SK-N-SH treated with all-trans-retinoic acid at 6 μM for 48 hours (cell line): ENCODE data around the gene KAT6B.

Source experiments
- ATAC-seq: fragments of 200-7000 bp; cut with Tn5 transposase; 3 replicates; pipeline ENCODE4 v1.9.1; 2020; ENCODE audit warnings: mild to moderate bottlenecking, moderate library complexity
- ARNTL ChIP-seq: fragments of 450-650 bp; formaldehyde crosslinking; IDR thresholded peaks from 2 replicates; pipeline ENCODE4 v1.5.0; 2020; ENCODE audit warnings: low read depth, mild to moderate bottlenecking, moderate library complexity, borderline replicate concordance
- BACH2 ChIP-seq: fragments of 250-450 bp; sonication (Bioruptor Pico); IDR thresholded peaks from 2 replicates; pipeline ENCODE4 v1.9.0; 2021; ENCODE audit warnings: mild to moderate bottlenecking, borderline replicate concordance
- CREB5 ChIP-seq: fragments of 250-450 bp; sonication (Bioruptor Pico); IDR thresholded peaks from 2 replicates; pipeline ENCODE4 v1.5.1; 2020; ENCODE audit warnings: low read depth, mild to moderate bottlenecking, moderate library complexity
- CSDC2 ChIP-seq: fragments of 250-450 bp; sonication (Bioruptor Pico); IDR thresholded peaks from 2 replicates; pipeline ENCODE4 v1.5.0; 2020; ENCODE audit warnings: mild to moderate bottlenecking, moderate library complexity
- CSRNP3 ChIP-seq: fragments of 250-450 bp; sonication (Bioruptor Pico); IDR thresholded peaks from 2 replicates; pipeline ENCODE4 v1.5.1; 2021; ENCODE audit warnings: mild to moderate bottlenecking, moderate library complexity
- ESRRG ChIP-seq: fragments of 250-450 bp; sonication (Bioruptor Pico); IDR thresholded peaks from 2 replicates; pipeline ENCODE4 v1.6.1; 2021; ENCODE audit warnings: mild to moderate bottlenecking
- GLIS3 ChIP-seq: fragments of 250-450 bp; sonication (Bioruptor Pico); IDR thresholded peaks from 2 replicates; pipeline ENCODE4 v1.5.0; 2020; ENCODE audit warnings: mild to moderate bottlenecking, moderate library complexity
- ISL1 ChIP-seq: fragments of 250-450 bp; sonication (Bioruptor Pico); IDR thresholded peaks from 2 replicates; pipeline ENCODE4 v2.1.2; 2022; ENCODE audit warnings: mild to moderate bottlenecking, moderate library complexity
- OSR1 ChIP-seq: fragments of 250-450 bp; sonication (Bioruptor Pico); IDR thresholded peaks from 2 replicates; pipeline ENCODE4 v1.8.0; 2022; ENCODE audit warnings: moderate library complexity, mild to moderate bottlenecking, inconsistent platforms
- PATZ1 ChIP-seq: fragments of 250-450 bp; sonication (Bioruptor Pico); IDR thresholded peaks from 2 replicates; pipeline ENCODE4 v1.8.0; 2020; ENCODE audit warnings: mild to moderate bottlenecking, moderate library complexity, borderline replicate concordance
- POU6F1 ChIP-seq: fragments of 250-450 bp; sonication (Bioruptor Pico); IDR thresholded peaks from 2 replicates; pipeline ENCODE4 v1.8.0; 2021; ENCODE audit warnings: low read depth, mild to moderate bottlenecking, moderate library complexity, borderline replicate concordance
- PPARA ChIP-seq: fragments of 250-450 bp; sonication (Bioruptor Pico); IDR thresholded peaks from 2 replicates; pipeline ENCODE4 v1.5.0; 2020; ENCODE audit warnings: mild to moderate bottlenecking, borderline replicate concordance
- SNAI2 ChIP-seq: fragments of 250-450 bp; sonication (Bioruptor Pico); IDR thresholded peaks from 2 replicates; pipeline ENCODE4 v1.5.0; 2020; ENCODE audit warnings: mild to moderate bottlenecking, moderate library complexity
- TCF4 ChIP-seq: fragments of 250-450 bp; sonication (Bioruptor Pico); IDR thresholded peaks from 2 replicates; pipeline ENCODE4 v1.8.0; 2021; ENCODE audit warnings: mild to moderate bottlenecking, moderate library complexity, borderline replicate concordance
- TOX ChIP-seq: fragments of 250-450 bp; sonication (Bioruptor Pico); IDR thresholded peaks from 2 replicates; pipeline ENCODE4 v1.8.0; 2021; ENCODE audit warnings: mild to moderate bottlenecking, moderate library complexity, borderline replicate concordance
- TSHZ2 ChIP-seq: fragments of 250-450 bp; sonication (Bioruptor Pico); IDR thresholded peaks from 2 replicates; pipeline ENCODE4 v1.5.0; 2020; ENCODE audit warnings: mild to moderate bottlenecking, moderate library complexity
- ZC3H10 ChIP-seq: fragments of 250-450 bp; sonication (Bioruptor Pico); IDR thresholded peaks from 2 replicates; pipeline ENCODE4 v1.5.1; 2021; ENCODE audit warnings: mild to moderate bottlenecking, moderate library complexity
- ZFP30 ChIP-seq: fragments of 450-650 bp; formaldehyde crosslinking; IDR thresholded peaks from 2 replicates; pipeline ENCODE4 v1.5.0; 2022; ENCODE audit warnings: mild to moderate bottlenecking, moderate library complexity
- ZNF565 ChIP-seq: fragments of 450-650 bp; formaldehyde crosslinking; conservative IDR thresholded peaks from 2 replicates; pipeline ENCODE4 v1.5.0; 2020; ENCODE audit warnings: low read depth, mild to moderate bottlenecking, moderate library complexity
- ZNF8 ChIP-seq: fragments of 450-650 bp; formaldehyde crosslinking; IDR thresholded peaks from 2 replicates; pipeline ENCODE4 v1.5.0; 2020; ENCODE audit warnings: mild to moderate bottlenecking, moderate library complexity

The KAT6B gene

GRCh38 chr10:74835963-74836362 lies 9.6 kb downstream of the KAT6B start:
- TF ChIP-seq ZNF8 (peak; percentile 99), PPARA (CRISPR knock-in tag) (no peak), POU6F1 (CRISPR knock-in tag) (no peak), ZC3H10 (CRISPR knock-in tag) (no peak), CSRNP3 (no peak)
- ATAC-seq: no peak

GRCh38 chr10:74836877-74837276 lies 10.5 kb downstream of the KAT6B start:
- no peak for ATAC-seq
- TF ChIP-seq TOX (CRISPR knock-in tag): no peak
- TF ChIP-seq ZC3H10 (CRISPR knock-in tag): no peak
- no peak for TF ChIP-seq ZFP30 (CRISPR knock-in tag)
- no peak for TF ChIP-seq ZNF565 (CRISPR knock-in tag)

- no peak for TF ChIP-seq TOX (CRISPR knock-in tag)
- no peak for TF ChIP-seq CSDC2 (CRISPR knock-in tag)
- no peak for TF ChIP-seq GLIS3 (CRISPR knock-in tag)
- no peak for TF ChIP-seq ZNF565 (CRISPR knock-in tag)
- no peak for TF ChIP-seq BACH2 (CRISPR knock-in tag)
- TF ChIP-seq ZFP30 (CRISPR knock-in tag): no peak
- no peak for ATAC-seq
Measured at GRCh38 chr10:74837743-74838142, 11.3 kb downstream of the KAT6B start.

GRCh38 chr10:74839708-74840107 lies 13.3 kb downstream of the KAT6B start:
- peak; percentile 88 for ATAC-seq
- TF ChIP-seq TSHZ2 (CRISPR knock-in tag) (peak; percentile 60; the same call in 1 of the 2 replicates), TCF4 (peak; percentile 57; the same call in 1 of the 2 replicates), CREB5 (peak; percentile 90), CSRNP3 (peak; percentile 87), ZFP30 (CRISPR knock-in tag) (no peak), ISL1 (CRISPR knock-in tag) (peak; percentile 99), ZC3H10 (CRISPR knock-in tag) (peak; percentile 91), ARNTL (CRISPR knock-in tag) (no peak), ZNF8 (no peak), GLIS3 (CRISPR knock-in tag) (no peak), PATZ1 (peak; percentile 72; the same call in 1 of the 2 replicates), BACH2 (CRISPR knock-in tag) (no peak), OSR1 (CRISPR knock-in tag) (no peak), ESRRG (CRISPR knock-in tag) (0 out of 2 replicates have a peak, but pooled peaks have one; percentile 37), CSDC2 (CRISPR knock-in tag) (0 out of 2 replicates have a peak, but pooled peaks have one; percentile 21), POU6F1 (CRISPR knock-in tag) (peak; percentile 81; the same call in 1 of the 2 replicates), SNAI2 (peak; percentile 73; the same call in 1 of the 2 replicates), TOX (CRISPR knock-in tag) (no peak), PPARA (CRISPR knock-in tag) (no peak)
